NCI-H2196 treated with DMSO at 0.1 percent for 48 hours (cell line): Measurements from ENCODE around the gene MDH1B.
A peak's percentile ranks its signal among the peaks of the same experiment; 100 is the strongest.

Experiments used
- DNase-seq: peaks from one replicate; lab custom pipeline; 2025; ENCODE audit not compliant: unreplicated experiment; lab: John Stamatoyannopoulos, UW

MDH1B gene

GRCh38 chr2:206698811-206699210 lies 66.3 kb downstream of the MDH1B start:
- DNase-seq: no peak

- no peak for DNase-seq
Observed at GRCh38 chr2:206696910-206697309, 68.2 kb downstream of the MDH1B start.

- DNase-seq: peak; percentile 67
Observed at GRCh38 chr2:206693399-206694137, 71.6 kb downstream of the MDH1B start.

- no peak for DNase-seq
Observed at GRCh38 chr2:206692971-206693370, 72.2 kb downstream of the MDH1B start.

GRCh38 chr2:206688990-206689389 lies 76.1 kb downstream of the MDH1B start:
- no peak for DNase-seq

GRCh38 chr2:206688453-206688852 lies 76.7 kb downstream of the MDH1B start:
- DNase-seq: no peak
